GM12873 (cell line): ENCODE measurements around the gene FAM50A.

Experiments used
- TF ChIP-seq, protein P1 (sequence below): IDR thresholded peaks from 2 replicates; pipeline ENCODE4 v1.5.1; 2012; ENCODE audit warnings: low read depth, mild to moderate bottlenecking, moderate library complexity, low read length, control low read depth; ENCODE audit not compliant: insufficient read depth; ENCODE audit errors: missing control alignments

Gene FAM50A

DNA sequence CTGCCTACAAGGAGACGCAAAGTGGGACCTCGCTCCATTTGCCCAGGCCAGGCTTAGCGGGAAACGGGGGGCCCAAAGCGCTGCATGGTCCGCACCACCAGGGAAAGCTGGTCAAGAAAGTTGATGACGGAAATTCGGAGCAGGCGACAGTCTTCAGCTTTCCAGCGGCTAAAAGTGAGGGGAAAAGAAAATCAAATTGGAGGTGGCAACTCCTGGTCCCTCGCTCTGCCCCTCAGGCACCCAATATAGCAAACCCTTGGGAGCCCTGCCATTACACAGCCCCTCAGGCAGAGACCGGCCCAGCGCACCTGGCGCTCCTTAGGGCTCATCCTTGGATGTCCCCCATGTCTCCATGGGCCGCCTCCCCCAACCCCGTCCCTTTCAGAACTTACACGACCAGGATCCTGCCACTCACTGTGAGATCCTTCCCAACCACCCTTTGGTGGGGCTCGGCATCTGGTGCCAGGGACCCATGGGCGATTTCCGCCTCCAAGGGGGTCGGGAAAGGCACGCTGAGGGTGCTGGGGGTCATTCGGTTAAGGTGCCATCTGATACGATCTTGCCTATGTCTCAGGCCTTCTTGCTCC, 34.0 kb downstream of the FAM50A start:
- TF ChIP-seq, protein P1, sequence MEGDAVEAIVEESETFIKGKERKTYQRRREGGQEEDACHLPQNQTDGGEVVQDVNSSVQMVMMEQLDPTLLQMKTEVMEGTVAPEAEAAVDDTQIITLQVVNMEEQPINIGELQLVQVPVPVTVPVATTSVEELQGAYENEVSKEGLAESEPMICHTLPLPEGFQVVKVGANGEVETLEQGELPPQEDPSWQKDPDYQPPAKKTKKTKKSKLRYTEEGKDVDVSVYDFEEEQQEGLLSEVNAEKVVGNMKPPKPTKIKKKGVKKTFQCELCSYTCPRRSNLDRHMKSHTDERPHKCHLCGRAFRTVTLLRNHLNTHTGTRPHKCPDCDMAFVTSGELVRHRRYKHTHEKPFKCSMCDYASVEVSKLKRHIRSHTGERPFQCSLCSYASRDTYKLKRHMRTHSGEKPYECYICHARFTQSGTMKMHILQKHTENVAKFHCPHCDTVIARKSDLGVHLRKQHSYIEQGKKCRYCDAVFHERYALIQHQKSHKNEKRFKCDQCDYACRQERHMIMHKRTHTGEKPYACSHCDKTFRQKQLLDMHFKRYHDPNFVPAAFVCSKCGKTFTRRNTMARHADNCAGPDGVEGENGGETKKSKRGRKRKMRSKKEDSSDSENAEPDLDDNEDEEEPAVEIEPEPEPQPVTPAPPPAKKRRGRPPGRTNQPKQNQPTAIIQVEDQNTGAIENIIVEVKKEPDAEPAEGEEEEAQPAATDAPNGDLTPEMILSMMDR, result no peak

DNA sequence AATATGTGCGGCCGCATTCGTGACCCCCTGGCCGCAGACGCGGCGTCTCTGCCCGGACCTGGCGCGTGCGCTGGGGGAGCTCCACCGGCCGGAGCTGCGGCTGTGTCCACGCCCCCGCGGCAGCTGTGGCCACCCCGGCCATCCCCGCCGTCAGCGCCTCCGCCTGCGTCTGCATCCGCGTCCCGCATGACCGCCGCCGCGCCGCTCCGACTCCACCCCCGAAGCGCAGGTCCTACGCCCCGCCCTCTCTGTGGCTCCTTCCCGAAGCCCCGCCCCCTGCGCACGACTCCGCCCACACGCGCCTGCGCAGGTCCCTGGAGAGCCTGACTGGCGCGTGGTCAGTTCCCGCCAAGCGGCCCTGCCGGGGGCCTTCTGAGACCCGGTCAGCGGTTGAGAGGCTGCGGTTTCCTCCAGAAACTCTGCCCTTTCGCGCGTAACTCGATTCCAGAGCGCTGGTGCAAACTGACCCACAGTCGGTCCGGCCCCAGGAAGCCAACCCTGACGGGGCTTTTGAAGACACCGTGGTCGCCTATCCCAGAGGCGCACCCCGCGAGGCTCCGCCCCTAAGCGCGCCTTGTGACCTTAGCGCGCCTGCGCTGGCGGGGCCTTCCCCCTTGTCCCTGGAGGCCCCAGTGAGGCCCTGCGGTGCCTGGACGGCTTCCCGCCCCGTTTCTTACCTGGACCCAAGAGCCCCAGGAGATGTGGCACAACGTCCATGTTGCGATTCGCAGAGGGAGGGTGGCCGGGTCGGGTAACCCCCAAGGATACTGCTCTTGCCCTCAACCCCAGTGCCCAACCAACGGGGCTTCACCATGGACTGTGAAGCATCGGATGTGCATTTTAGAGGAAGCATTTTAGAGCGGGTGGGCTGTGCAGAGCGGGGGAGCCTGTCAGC, 35.0 kb downstream of the FAM50A start, which contains the start of gene LAGE3:
Gene LAGE3, minus strand, starts transcription at position 554 of the 895 bp plus-strand sequence. Its CDS starts 366 bp downstream, at position 188.
- TF ChIP-seq, protein P1, result no peak

DNA sequence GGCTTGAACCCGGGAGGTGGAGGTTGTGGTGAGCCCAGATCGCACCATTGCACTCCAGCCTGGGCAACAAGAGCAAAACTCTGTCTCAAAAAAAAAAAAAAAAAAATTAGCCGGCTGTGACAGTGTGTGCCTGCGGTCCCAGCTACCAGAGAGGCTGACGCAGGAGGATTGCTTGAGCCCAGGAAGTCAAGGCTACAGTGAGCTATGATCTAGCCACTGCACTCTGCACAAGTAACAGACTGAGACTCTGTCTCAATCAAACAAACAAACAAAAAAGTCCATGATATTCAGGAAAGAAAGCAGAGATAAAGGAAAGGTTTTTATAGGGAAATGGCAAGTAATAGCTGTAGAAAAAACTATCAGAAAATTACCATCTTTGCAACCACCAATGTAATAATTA, 37.3 kb downstream of the FAM50A start:
- TF ChIP-seq, protein P1, result no peak

DNA sequence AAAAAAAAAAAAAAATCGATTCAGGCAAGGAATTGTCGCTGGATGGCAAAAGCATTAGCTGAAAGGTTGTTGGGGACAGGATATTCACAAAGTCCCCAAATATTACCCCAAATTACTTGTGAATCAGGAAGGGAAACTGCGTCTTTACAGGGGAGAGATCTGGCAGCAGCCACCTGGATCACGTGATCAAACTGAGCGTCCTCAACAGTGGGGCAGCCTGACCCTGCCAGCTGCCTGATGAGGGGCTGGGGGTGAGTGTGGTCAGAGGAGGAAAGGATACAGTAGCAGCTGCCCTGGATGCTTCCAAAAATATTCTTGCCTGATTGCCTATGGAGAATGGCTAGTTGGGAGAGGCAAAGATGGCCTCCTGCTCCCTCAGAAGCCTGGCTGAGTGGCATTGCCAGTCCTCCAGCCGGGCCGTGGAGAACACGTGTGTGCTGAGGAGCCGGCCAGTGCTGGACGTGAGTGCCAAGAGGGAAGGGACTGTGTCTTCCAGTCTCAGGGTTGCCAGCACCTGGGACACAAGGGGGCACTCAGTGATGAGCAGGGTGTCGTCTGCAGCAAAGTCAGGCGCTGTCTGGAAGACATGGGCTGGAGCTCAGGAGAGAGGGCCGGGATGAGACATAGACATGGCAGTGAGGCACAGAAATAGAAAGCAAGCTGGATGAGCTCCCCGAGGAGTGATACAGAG, 38.1 kb downstream of the FAM50A start:
- TF ChIP-seq, protein P1, result no peak

DNA sequence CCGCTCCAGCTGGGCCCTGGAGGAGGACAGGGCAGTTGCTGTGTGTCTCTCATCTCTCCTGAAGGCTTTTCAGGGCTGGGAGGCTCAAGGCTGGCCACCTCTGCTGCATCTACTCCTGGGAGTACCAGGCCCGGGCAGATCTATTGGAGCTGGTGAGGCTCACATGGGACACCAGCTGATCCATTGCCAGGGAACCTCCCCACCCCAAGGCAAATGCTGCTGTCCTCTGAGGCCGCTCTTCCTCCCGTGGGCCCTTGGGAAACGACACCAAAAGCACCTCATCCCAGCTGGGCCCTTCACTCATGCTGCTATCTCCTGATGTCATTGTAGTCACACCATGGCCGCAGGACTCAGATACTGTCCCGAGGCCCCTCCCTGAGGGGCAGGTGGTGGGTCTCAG, 38.8 kb downstream of the FAM50A start:
- TF ChIP-seq, protein P1, result no peak

DNA sequence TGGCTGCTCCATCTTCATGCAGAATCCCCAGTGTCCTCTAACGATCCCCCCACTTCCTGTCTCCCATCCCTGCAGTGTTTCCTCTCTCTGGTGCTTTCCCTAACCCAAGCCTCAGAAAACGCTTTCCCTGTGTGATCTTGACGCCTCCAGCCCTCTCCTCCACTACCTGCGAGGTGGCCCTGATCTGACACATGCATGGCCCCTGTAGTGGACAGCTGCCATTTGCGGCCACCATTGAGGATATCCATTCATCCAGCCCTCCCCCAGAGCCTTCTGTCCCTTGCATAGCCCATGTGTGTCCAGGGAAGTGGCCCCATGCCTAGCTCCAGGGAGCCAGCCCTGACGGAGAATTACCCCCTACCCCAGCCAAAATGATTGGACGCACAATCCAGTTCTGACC, 39.4 kb downstream of the FAM50A start:
- TF ChIP-seq, protein P1, result no peak

DNA sequence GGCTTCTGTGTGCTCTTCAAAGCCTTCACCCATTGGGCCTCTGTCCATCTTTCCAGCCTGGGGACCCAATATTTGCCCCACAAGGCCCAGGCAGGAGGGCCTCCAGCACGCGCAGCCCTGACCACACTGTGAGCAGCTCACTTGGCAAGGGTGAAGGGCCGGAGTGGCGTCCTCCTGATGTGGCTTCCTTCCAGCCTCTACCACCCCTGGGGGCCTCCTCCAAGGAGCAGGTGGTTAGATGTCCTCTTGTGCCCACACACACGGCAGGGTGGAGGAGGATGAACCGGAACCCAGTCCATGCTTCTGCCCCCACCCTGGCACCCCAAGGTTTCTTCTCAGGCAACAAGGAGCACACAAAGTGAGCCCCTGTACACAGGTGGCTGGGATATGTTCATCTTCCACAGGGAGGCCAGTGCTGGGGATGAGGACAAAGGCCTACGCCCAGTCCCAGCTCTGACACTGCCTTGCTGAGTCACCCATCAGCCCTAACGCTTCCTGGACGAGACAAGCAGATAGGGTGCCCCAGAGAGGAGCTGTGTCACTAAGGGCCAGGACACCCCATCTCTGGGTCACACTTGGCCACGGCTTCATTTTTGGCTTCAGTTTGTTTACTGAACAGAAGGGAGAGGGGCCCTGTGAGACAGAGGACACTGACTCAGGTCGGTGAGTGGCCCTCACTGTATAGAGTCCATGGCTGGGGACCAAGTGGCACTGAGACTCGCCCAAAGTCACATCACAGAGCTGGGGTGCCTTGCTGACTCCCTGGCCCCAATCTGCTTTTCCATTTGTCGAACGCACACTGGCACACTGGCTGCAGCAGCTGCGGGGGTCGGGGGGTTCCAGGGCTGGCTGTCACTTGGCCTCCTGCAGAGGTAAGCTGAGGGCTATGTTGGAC, 40.6 kb downstream of the FAM50A start:
- TF ChIP-seq, protein P1, result no peak
